ENCODE measurements around the gene TRIM65.
"Not testable (repeated sequence)": the region's sequence is repeated elsewhere in the genome, so short reads cannot be mapped to it uniquely, and the experiment has no call there.

The TRIM65 gene

GRCh38 chr17:75874323-75875181 lies 22.2 kb downstream of the TRIM65 start:
- no peak for DNase-seq

- DNase-seq: no peak
These were observed 23.0 kb downstream of the TRIM65 start for GRCh38 chr17:75873587-75874322.

GRCh38 chr17:75872434-75873351 lies 24.1 kb downstream of the TRIM65 start:
- DNase-seq: peak; percentile 72

- not testable (repeated sequence) for DNase-seq
These were observed 26.5 kb downstream of the TRIM65 start for GRCh38 chr17:75870228-75870627.

- no peak for DNase-seq
These were observed 27.2 kb downstream of the TRIM65 start for GRCh38 chr17:75869282-75870141.

- DNase-seq: not testable (repeated sequence)
These were observed 27.9 kb downstream of the TRIM65 start for GRCh38 chr17:75868730-75869281.

GRCh38 chr17:75865404-75866188 lies 31.2 kb downstream of the TRIM65 start:
- not testable (repeated sequence) for DNase-seq

GRCh38 chr17:75864887-75865286 lies 31.9 kb downstream of the TRIM65 start:
- not testable (repeated sequence) for DNase-seq

- DNase-seq: peak; percentile 80
These were observed 32.3 kb downstream of the TRIM65 start for GRCh38 chr17:75864448-75864871.

- DNase-seq: no peak
These were observed 34.8 kb downstream of the TRIM65 start for GRCh38 chr17:75861927-75862317.

GRCh38 chr17:75859358-75859757 lies 37.4 kb downstream of the TRIM65 start:
- not testable (repeated sequence) for DNase-seq

GRCh38 chr17:75856062-75856756 lies 40.5 kb downstream of the TRIM65 start:
- no peak for DNase-seq

- DNase-seq: peak; percentile 99
These were observed 41.3 kb downstream of the TRIM65 start, which contains the start of gene WBP2 for GRCh38 chr17:75855310-75856061. TSS of gene WBP2 (minus strand) at chr17:75855335. CDS start at chr17:75855297, 38 bp downstream.

- DNase-seq: no peak
These were observed 41.9 kb downstream of the TRIM65 start for GRCh38 chr17:75854881-75855309.

- DNase-seq: no peak
These were observed 42.5 kb downstream of the TRIM65 start for GRCh38 chr17:75854101-75854748.

- no peak for DNase-seq
These were observed 43.3 kb downstream of the TRIM65 start for GRCh38 chr17:75853433-75853832.

GRCh38 chr17:75851693-75851991 lies 45.1 kb downstream of the TRIM65 start:
- DNase-seq: not testable (repeated sequence)

- DNase-seq: no peak
These were observed 45.6 kb downstream of the TRIM65 start for GRCh38 chr17:75850928-75851692.
